ENCODE data around the gene ARID4B.

Gene ARID4B

GRCh38 chr1:235298758-235299157, 29.2 kb downstream of the ARID4B start:
- DNase-seq (ENCODE audit: low read depth), result no peak

GRCh38 chr1:235297579-235297978, 30.4 kb downstream of the ARID4B start:
- H3K4me3 ChIP-seq (ENCODE audit: control insufficient read depth, low read depth, low read length), result no peak overlapping the region
- no peak for DNase-seq (ENCODE audit: low read depth)
- TF ChIP-seq CTCF (IDR thresholded peaks at IDR 0.05; ENCODE audit: control insufficient read depth, insufficient read depth, low read depth, low read length, missing control alignments), result no peak

More at GRCh38 chr1:235298758-235299157, 29.2 kb downstream of the ARID4B start:
- TF ChIP-seq CTCF (IDR thresholded peaks at IDR 0.05; ENCODE audit: control insufficient read depth, insufficient read depth, low read depth, low read length, missing control alignments), result no peak
- H3K4me3 ChIP-seq (ENCODE audit: control insufficient read depth, low read depth, low read length), result no peak overlapping the region

DNA sequence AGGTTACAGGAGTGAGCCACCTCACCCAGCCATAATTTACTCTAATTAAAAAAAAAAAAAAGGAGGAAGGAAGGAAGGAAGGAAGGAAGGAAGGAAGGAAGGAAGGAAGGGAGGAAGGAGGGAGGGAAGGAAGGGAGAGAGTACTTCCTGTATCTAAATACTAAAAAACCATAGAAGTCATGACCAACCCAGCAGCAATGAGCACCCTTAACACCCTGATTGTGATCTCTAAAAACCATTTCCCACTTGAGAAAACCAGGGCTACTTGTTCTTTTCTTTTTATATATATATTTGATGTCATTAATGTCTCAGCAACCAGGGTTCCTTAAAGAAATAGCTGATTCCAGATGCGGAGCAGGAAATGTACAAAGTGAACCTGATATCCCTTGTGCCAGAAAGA, 31.2 kb downstream of the ARID4B start:
- no peak for TF ChIP-seq CTCF (IDR thresholded peaks at IDR 0.05; ENCODE audit: control insufficient read depth, insufficient read depth, low read depth, low read length, missing control alignments)
- no peak for DNase-seq (ENCODE audit: low read depth)
- no peak overlapping the region for H3K4me3 ChIP-seq (ENCODE audit: control insufficient read depth, low read depth, low read length)

- no peak for DNase-seq (ENCODE audit: low read depth)
- H3K4me3 ChIP-seq (ENCODE audit: control insufficient read depth, low read depth, low read length), result no peak overlapping the region
- no peak for TF ChIP-seq CTCF (IDR thresholded peaks at IDR 0.05; ENCODE audit: control insufficient read depth, insufficient read depth, low read depth, low read length, missing control alignments)
Measured at GRCh38 chr1:235295902-235296350, 32.1 kb downstream of the ARID4B start.

DNA sequence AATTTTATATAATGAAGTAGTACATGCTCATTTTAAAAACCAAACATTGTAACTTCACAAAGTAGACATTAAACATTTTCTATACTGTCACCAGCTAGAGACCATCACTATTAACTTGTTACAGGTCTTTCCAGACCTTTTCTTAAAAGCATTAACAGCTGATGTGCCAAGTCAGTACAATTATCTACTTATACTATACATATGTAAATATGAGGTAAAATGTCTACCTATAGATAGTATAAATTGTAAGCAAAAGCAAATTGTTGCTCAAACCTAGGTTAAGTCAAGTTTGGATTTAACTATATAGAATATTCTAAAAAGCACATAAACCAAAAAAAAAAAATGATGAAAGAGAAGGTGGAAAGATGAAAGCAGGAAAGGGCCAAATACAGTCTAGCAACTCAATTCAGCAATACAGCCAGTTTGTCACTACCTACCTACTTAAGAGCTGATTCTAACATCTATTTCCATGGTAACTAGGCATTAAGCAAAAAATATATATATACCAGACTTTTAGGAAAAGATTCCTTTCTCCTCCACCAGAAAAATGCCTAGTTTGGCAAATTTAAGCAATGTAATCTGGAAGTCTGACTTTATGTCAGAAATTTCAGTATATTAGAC, 34.5 kb downstream of the ARID4B start:
- no peak overlapping the region for H3K4me3 ChIP-seq (ENCODE audit: control insufficient read depth, low read depth, low read length)
- TF ChIP-seq CTCF (IDR thresholded peaks at IDR 0.05; ENCODE audit: control insufficient read depth, insufficient read depth, low read depth, low read length, missing control alignments), result no peak
- no peak for DNase-seq (ENCODE audit: low read depth)

- no peak for TF ChIP-seq CTCF (IDR thresholded peaks at IDR 0.05; ENCODE audit: control insufficient read depth, insufficient read depth, low read depth, low read length, missing control alignments)
- no peak overlapping the region for H3K4me3 ChIP-seq (ENCODE audit: control insufficient read depth, low read depth, low read length)
- no peak for DNase-seq (ENCODE audit: low read depth)
Measured at GRCh38 chr1:235292790-235293189, 35.2 kb downstream of the ARID4B start.
